ENCODE results near the gene KCNQ2. TPM values are rescaled to one million over a fixed set of nuclear protein-coding genes. Genes with fewer than 3 reads are reported as not detected.

The KCNQ2 gene
- total and polyA plus RNA-seq, 8 donors: 0.54 to 12.5 (median 1.5) TPM

DNA sequence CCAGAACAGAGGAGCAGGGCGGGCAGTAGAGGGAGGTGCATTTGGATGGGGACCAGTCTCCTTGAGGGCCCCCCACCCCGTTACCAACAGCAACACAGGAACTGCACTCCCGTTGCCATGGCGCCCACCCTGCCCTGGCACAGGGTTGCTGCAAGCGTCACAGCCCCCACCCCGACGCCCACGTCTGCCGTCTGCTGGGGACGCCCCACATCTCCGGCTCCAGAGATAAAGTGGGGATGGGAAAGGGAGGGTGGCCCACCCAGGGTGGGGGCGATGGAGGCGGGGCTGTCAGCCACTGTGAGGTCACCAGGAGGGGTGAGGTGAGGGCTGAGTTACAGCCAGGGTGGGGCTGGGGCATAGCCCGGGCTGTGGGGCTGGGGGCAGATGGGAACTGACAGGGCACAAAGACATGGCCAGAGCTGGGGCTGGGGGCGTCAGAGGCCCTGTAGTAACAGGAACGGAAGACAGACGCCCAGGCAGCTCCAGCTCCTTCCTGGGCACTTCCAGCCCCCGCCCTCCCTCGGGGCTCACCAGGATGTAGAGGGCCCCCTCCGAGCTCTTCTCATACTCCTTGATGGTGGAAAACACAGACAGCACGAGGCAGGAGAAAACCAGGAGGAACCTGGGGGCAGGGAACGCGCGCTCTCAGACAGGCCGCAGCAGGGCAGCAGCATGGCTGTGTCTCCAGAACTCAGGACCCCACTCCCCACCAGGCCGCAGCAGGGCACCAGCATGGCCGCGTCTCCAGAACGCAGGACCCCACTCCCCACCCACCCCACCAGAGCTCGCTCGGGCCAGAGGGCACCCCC is 26.0 kb downstream of the KCNQ2 start:
- Histone ChIP-seq H3K36me3 (no peaks in the 10 kb centered on the region), H3K4me1 (no peaks in the 10 kb centered on the region), H3K9me3 (no peaks in the 10 kb centered on the region), H3K27ac (no peak overlapping the region), H3K4me3 (no peak overlapping the region), H3K27me3 (peaks cover 0 to 3% (median 0%) of the 10 kb centered on the region in 4 donors)
- ATAC-seq (no peak), DNase-seq (no peak), FAIRE-seq (no peak)
- TF ChIP-seq, protein P1, sequence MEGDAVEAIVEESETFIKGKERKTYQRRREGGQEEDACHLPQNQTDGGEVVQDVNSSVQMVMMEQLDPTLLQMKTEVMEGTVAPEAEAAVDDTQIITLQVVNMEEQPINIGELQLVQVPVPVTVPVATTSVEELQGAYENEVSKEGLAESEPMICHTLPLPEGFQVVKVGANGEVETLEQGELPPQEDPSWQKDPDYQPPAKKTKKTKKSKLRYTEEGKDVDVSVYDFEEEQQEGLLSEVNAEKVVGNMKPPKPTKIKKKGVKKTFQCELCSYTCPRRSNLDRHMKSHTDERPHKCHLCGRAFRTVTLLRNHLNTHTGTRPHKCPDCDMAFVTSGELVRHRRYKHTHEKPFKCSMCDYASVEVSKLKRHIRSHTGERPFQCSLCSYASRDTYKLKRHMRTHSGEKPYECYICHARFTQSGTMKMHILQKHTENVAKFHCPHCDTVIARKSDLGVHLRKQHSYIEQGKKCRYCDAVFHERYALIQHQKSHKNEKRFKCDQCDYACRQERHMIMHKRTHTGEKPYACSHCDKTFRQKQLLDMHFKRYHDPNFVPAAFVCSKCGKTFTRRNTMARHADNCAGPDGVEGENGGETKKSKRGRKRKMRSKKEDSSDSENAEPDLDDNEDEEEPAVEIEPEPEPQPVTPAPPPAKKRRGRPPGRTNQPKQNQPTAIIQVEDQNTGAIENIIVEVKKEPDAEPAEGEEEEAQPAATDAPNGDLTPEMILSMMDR (IDR thresholded peaks at IDR 0.05): no peak
- intact Hi-C loops (cut with DNase I): no loop called here
- WGBS, 2 donors: 47 to 50% methylated on average over 30 to 31 of the region's 31 CpGs

DNA sequence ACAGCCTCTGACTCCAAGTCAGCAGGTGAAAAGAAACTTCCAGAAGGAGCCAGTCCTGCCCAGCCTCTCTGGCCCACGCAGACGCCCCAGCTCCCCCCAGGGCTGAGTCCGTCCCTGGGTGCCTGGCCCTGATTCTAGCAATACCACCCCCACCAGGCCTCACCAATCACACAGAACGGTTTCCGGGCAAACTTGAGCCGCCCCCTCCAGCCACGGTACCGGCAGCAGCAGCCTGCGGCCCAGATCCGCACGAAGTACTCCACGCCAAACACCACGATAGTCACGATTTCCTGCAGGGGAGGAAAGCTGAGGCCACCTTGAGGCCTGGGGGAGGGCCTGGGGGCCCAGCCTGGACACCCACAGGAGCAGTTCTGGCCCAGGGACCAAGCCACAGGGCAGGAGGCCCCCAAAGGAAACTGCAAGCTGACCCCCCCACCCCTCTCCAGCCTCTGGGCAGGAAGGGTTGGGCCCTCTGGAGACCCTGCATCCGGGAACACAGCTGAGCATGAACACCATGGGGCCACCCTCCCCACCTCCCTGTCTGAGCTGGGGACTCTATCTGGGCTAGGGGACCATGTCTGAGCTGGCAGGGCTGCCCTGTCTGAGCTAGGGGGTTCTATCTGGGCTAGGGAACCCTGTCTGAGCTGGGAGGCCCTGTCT is 27.2 kb downstream of the KCNQ2 start:
- H3K36me3 ChIP-seq: no peaks in the 10 kb centered on the region
- H3K27ac ChIP-seq: no peak overlapping the region
- TF ChIP-seq, protein P1 (IDR thresholded peaks at IDR 0.05): no peak
- peaks cover 0 to 3% (median 0%) of the 10 kb centered on the region in 4 donors for H3K27me3 ChIP-seq
- H3K9me3 ChIP-seq: no peaks in the 10 kb centered on the region
- no peak for ATAC-seq
- intact Hi-C loops (cut with DNase I): no loop called here
- no peak overlapping the region for H3K4me3 ChIP-seq
- no peak for DNase-seq
- H3K4me1 ChIP-seq: no peaks in the 10 kb centered on the region
- WGBS, 2 donors: 68 to 78% methylated on average over 15 of the region's 15 CpGs
- FAIRE-seq: no peak

DNA sequence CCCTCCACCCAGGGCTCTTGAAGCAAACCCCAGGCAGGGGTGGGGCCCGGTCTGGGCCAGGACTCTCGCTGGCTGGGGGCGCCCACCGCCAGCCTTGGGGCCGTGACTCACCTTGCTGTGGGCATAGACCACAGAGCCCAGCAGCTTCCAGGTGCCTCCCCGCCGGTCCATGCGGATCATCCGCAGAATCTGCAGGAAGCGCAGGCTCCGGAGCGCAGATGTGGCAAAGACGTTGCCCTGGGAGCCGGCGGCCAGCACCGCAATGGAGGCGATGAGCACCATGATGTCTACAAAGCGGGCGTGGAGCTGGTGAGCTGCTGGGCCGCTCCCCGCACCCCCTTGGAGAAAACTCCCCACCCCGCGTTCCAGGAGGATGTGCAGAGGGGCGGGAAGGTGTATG is 27.9 kb downstream of the KCNQ2 start:
- no peak overlapping the region for H3K27ac ChIP-seq
- FAIRE-seq (no peak), ATAC-seq (no peak), DNase-seq (no peak)
- TF ChIP-seq, protein P1 (IDR thresholded peaks at IDR 0.05): no peak
- H3K9me3 ChIP-seq: no peaks in the 10 kb centered on the region
- 77 to 88% methylated on average over 24 of the region's 24 CpGs for WGBS, 2 donors
- H3K27me3 ChIP-seq: peaks cover 0 to 3% (median 0%) of the 10 kb centered on the region in 4 donors
- no peaks in the 10 kb centered on the region for H3K4me1 ChIP-seq
- no peak overlapping the region for H3K4me3 ChIP-seq
- intact Hi-C loops (cut with DNase I): no loop called here
- no peaks in the 10 kb centered on the region for H3K36me3 ChIP-seq

DNA sequence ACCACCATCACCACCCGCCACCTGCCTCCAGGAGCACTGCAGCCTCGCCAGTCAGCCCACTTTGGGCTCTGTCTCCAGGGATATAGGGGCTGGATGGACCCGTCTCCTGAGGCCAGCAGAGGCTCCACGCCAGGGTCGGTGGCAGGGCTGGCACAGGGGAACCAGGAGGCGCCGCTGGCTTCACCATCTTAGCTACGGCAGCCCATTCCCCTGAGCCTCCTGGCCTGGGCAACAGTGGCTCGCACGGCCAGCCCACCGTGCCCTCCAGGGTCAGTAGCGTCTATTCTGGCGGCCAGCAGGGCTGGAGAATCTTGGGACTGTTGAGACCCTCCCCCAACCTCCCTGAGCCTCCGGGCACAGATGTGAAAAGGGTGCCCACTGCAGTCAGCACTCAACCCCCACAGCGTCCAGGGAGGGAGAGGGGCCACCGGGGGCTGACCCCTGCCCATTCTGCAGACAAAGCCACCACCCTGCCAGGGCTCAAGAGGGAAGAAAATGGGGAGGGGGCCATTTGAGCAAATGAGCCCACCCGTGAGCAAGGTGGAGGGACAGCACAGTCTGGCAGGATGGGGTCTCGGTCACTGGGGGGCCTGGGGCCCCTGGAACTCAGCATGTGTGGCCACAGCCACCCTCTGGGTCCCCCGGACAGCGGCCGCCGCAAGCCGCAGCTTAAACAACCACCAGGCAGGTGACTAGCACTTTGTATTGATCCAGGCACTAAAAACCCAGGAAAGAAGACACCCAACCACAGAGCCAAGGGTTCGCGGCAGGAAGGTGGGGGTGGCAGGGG is 28.7 kb downstream of the KCNQ2 start:
- no peaks in the 10 kb centered on the region for H3K4me1 ChIP-seq
- H3K27me3 ChIP-seq: peaks cover 0 to 3% (median 0%) of the 10 kb centered on the region in 4 donors
- DNase-seq: no peak
- no peaks in the 10 kb centered on the region for H3K9me3 ChIP-seq
- no peak for FAIRE-seq
- H3K4me3 ChIP-seq: no peak overlapping the region
- intact Hi-C loops (cut with DNase I): no loop called here
- ATAC-seq: no peak
- TF ChIP-seq, protein P1 (IDR thresholded peaks at IDR 0.05): no peak
- no peaks in the 10 kb centered on the region for H3K36me3 ChIP-seq
- 65 to 77% methylated on average over 23 to 25 of the region's 25 CpGs for WGBS, 2 donors
- H3K27ac ChIP-seq: no peak overlapping the region
